A549 (cell line): ENCODE results near the gene RAG2. TPM values are rescaled to one million over a fixed set of nuclear protein-coding genes. Genes with fewer than 3 reads are reported as not detected.

Experiments
- ATAC-seq, 2 experiments: fragments of 200-7000 bp in 1 of 2; fragments of >200 bp in 1 of 2; cut with Nextera tagmentation in 1 of 2; cut with Tn5 transposase in 1 of 2; 3 replicates each; pipeline versions ENCODE4 v1.8.0 to v1.9.1; 2018 to 2020; ENCODE audit warnings: mild to moderate bottlenecking in 1 of 2, moderate library complexity in 1 of 2
- CTCF ChIA-PET: fragments of 300-600 bp; sonication (Branson Sonifier 250); formaldehyde crosslinking; extraction: SDS; loops from one replicate; lab custom pipeline; 2021; ENCODE audit warnings: antibody characterized with exemption, inconsistent platforms; lab: Yijun Ruan, JAX
- POLR2A ChIA-PET: fragments of 350-600 bp; formaldehyde crosslinking; extraction: SDS; loops from one replicate; lab custom pipeline; 2021; ENCODE audit warnings: antibody characterized with exemption, inconsistent platforms; lab: Yijun Ruan, JAX
- DNase-seq, 2 experiments: peaks; one replicate each; pipeline versions ENCODE4 v3.0.0 to v3.0.0-alpha.2; 2011 to 2016; ENCODE audit warnings: low read depth in 1 of 2, low spot score in 1 of 2
- FAIRE-seq: peaks from 2 replicates; lab custom pipeline; 2011; peaks lifted over from hg19 to GRCh38; lab: Jason Lieb, UNC
- H3K27ac ChIP-seq, 2 experiments: fragments of >200 bp; sonication (Bioruptor Twin); formaldehyde crosslinking; 3 replicates each; pipeline ENCODE4 v1.5.1; 2016 to 2017
- H3K4me1 ChIP-seq: fragments of >200 bp; sonication (Bioruptor Twin); formaldehyde crosslinking; 3 replicates; pipeline ENCODE4 v1.6.1; 2016
- H3K4me2 ChIP-seq: fragments of >200 bp; sonication (Bioruptor Twin); formaldehyde crosslinking; 3 replicates; pipeline ENCODE4 v1.6.1; 2016
- H3K4me3 ChIP-seq: fragments of >200 bp; sonication (Bioruptor Twin); formaldehyde crosslinking; 3 replicates; pipeline ENCODE4 v1.5.1; 2016
- H3K9me3 ChIP-seq: fragments of >200 bp; sonication (Bioruptor Twin); formaldehyde crosslinking; 3 replicates; pipeline ENCODE4 v1.6.1; 2016
- PHF8 ChIP-seq: fragments of 200-600 bp; sonication (generic); IDR thresholded peaks from 2 replicates; pipeline ENCODE4 v1.6.1; 2016; ENCODE audit warnings: low read depth, mild to moderate bottlenecking, antibody characterized with exemption, moderate library complexity, borderline replicate concordance
- WGBS: methylation state at CpG from one replicate; pipeline ENCODE4 v1.1.6; 2017; ENCODE audit errors: missing lambda C conversion rate; 5-methylcytosine and 5-hydroxymethylcytosine counted together
- polyA plus RNA-seq, 4 experiments: library from polyadenylated mRNA; depleted of rRNA in 3 of 4; stranded (reverse); fragments of >200 nt; fragmentation: RNase III in 1 of 4; extraction: RNeasy Plus Mini Kit Qiagen cat#74134 plus additional on column Dnase treatment in 1 of 4; gene quantifications; 2 replicates in 3 of 4; 3 replicates in 1 of 4; pipeline ENCODE4 v1.2.3, GENCODE V29; 2011 to 2017

RAG2 gene
- polyA plus RNA-seq, 2 of the 4 experiments (the other 2 are of a cell fraction): not detected

- H3K4me1 ChIP-seq: no peaks in the 10 kb centered on the region
- WGBS: 0% methylated on average over 1 of the region's 1 CpG
- H3K4me3 ChIP-seq: no peak overlapping the region
- TF ChIP-seq PHF8: no peak
- no peaks in the 10 kb centered on the region for H3K9me3 ChIP-seq
- no peak overlapping the region for H3K4me2 ChIP-seq
- H3K27ac ChIP-seq: no peak overlapping the region
- CTCF ChIA-PET: interaction anchor here (1.4 kb wide), 1 partner anchor 196 kb away, joined by 4 read pairs; no protein-coding TSS in a partner anchor
- FAIRE-seq (no peak), DNase-seq (no peak), ATAC-seq (no peak)
- POLR2A ChIA-PET: no interaction called here
These were observed 47.5 kb downstream of the RAG2 start for GRCh38 chr11:36550385-36551115.

Other genes starting within 250 kb of the RAG2 start
- gene TRAF6, start 88.0 kb downstream of the RAG2 start, polyA plus RNA-seq (2011; rRNA removed): 9.6 and 11.6 TPM in 2 replicates
- 4.3 to 4.9 TPM (median 4.6 TPM) in 3 replicates for gene TRAF6, start 88.0 kb downstream of the RAG2 start, polyA plus RNA-seq (2017; fragmentation: RNase III; extraction: RNeasy Plus Mini Kit Qiagen cat#74134 plus additional on column Dnase treatment)
- 0.43 and 0.44 TPM in 2 replicates for gene RAG1, start 30.2 kb downstream of the RAG2 start, polyA plus RNA-seq (2011; rRNA removed)
- 0.18 to 0.29 TPM (median 0.24 TPM) in 3 replicates for gene RAG1, start 30.2 kb downstream of the RAG2 start, polyA plus RNA-seq (2017; fragmentation: RNase III; extraction: RNeasy Plus Mini Kit Qiagen cat#74134 plus additional on column Dnase treatment)
- 38.7 and 52.4 TPM in 2 replicates for gene IFTAP, start 3.7 kb downstream of the RAG2 start, polyA plus RNA-seq (2011; rRNA removed)
- gene IFTAP, start 3.7 kb downstream of the RAG2 start, polyA plus RNA-seq (2017; fragmentation: RNase III; extraction: RNeasy Plus Mini Kit Qiagen cat#74134 plus additional on column Dnase treatment): 33.6 to 38.7 TPM (median 34.7 TPM) in 3 replicates